ENCODE results near the gene NR6A1.

The NR6A1 gene

GRCh38 chr9:124688238-124688904 is 82.7 kb downstream of the NR6A1 start:
- Histone ChIP-seq H3K9ac (ENCODE audit: low read depth, low read length, poor library complexity, severe bottlenecking) (no peak overlapping the region), H3K4me1 (ENCODE audit: insufficient read depth, low read length, poor library complexity, severe bottlenecking) (no peaks in the 10 kb centered on the region), H3K4me3 (ENCODE audit: low read length, poor library complexity, severe bottlenecking) (no peak overlapping the region), H4K20me1 (ENCODE audit: insufficient read depth, low read length, poor library complexity, severe bottlenecking) (no peaks in the 10 kb centered on the region), H3K4me2 (ENCODE audit: low read depth, low read length, poor library complexity, severe bottlenecking) (no peak overlapping the region), H3K36me3 (ENCODE audit: insufficient read depth, low read length) (no peaks in the 10 kb centered on the region; the same call in 1 of the 2 replicates), H3K9me2 (replicated peaks; ENCODE audit: low read depth, low read length) (no peaks in the 10 kb centered on the region), H3K9me3 (ENCODE audit: insufficient read depth, low read depth, low read length) (no peaks in the 10 kb centered on the region), H3K79me2 (ENCODE audit: insufficient read depth, low read length) (peaks cover 7% of the 10 kb centered on the region; the same call in 1 of the 2 replicates), H2AFZ (ENCODE audit: low read length) (no peak overlapping the region), H3F3A (ENCODE audit: low read depth) (no peaks in the 10 kb centered on the region), H3K27me3 (ENCODE audit: insufficient read depth, low read length, poor library complexity, severe bottlenecking) (no peaks in the 10 kb centered on the region)
- TF ChIP-seq EZH2phosphoT487 (IDR thresholded peaks at IDR 0.05; ENCODE audit: borderline replicate concordance) (no peak), CTCF (conservative IDR thresholded peaks at IDR 0.05; ENCODE audit: low read length) (no peak)

- H3K4me2 ChIP-seq (ENCODE audit: low read depth, low read length, poor library complexity, severe bottlenecking): no peak overlapping the region
- no peak overlapping the region for H3K9ac ChIP-seq (ENCODE audit: low read depth, low read length, poor library complexity, severe bottlenecking)
- H3K4me1 ChIP-seq (ENCODE audit: insufficient read depth, low read length, poor library complexity, severe bottlenecking): no peaks in the 10 kb centered on the region
- no peaks in the 10 kb centered on the region; the same call in 1 of the 2 replicates for H3K36me3 ChIP-seq (ENCODE audit: insufficient read depth, low read length)
- no peaks in the 10 kb centered on the region for H3K9me3 ChIP-seq (ENCODE audit: insufficient read depth, low read depth, low read length)
- no peaks in the 10 kb centered on the region for H3K27me3 ChIP-seq (ENCODE audit: insufficient read depth, low read length, poor library complexity, severe bottlenecking)
- H3K4me3 ChIP-seq (ENCODE audit: low read length, poor library complexity, severe bottlenecking): no peak overlapping the region
- peaks cover 12% of the 10 kb centered on the region; the same call in 1 of the 2 replicates for H3K79me2 ChIP-seq (ENCODE audit: insufficient read depth, low read length)
- H3F3A ChIP-seq (ENCODE audit: low read depth): no peaks in the 10 kb centered on the region
- H4K20me1 ChIP-seq (ENCODE audit: insufficient read depth, low read length, poor library complexity, severe bottlenecking): no peaks in the 10 kb centered on the region
- no peaks in the 10 kb centered on the region for H3K9me2 ChIP-seq (replicated peaks; ENCODE audit: low read depth, low read length)
- no peak overlapping the region for H2AFZ ChIP-seq (ENCODE audit: low read length)
- TF ChIP-seq CTCF (conservative IDR thresholded peaks at IDR 0.05; ENCODE audit: low read length) (no peak), EZH2phosphoT487 (IDR thresholded peaks at IDR 0.05; ENCODE audit: borderline replicate concordance) (no peak)
Measured at GRCh38 chr9:124686918-124687317, 84.2 kb downstream of the NR6A1 start.

GRCh38 chr9:124685217-124685616 is 85.9 kb downstream of the NR6A1 start:
- H3K27me3 ChIP-seq (ENCODE audit: insufficient read depth, low read length, poor library complexity, severe bottlenecking): no peaks in the 10 kb centered on the region
- no peaks in the 10 kb centered on the region for H3K4me1 ChIP-seq (ENCODE audit: insufficient read depth, low read length, poor library complexity, severe bottlenecking)
- TF ChIP-seq EZH2phosphoT487 (IDR thresholded peaks at IDR 0.05; ENCODE audit: borderline replicate concordance): no peak
- TF ChIP-seq CTCF (conservative IDR thresholded peaks at IDR 0.05; ENCODE audit: low read length): no peak
- no peaks in the 10 kb centered on the region for H3K9me3 ChIP-seq (ENCODE audit: insufficient read depth, low read depth, low read length)
- H3K79me2 ChIP-seq (ENCODE audit: insufficient read depth, low read length): peaks cover 22% of the 10 kb centered on the region; the same call in 1 of the 2 replicates
- no peak overlapping the region for H3K9ac ChIP-seq (ENCODE audit: low read depth, low read length, poor library complexity, severe bottlenecking)
- no peaks in the 10 kb centered on the region for H3K9me2 ChIP-seq (replicated peaks; ENCODE audit: low read depth, low read length)
- no peaks in the 10 kb centered on the region; the same call in 1 of the 2 replicates for H3K36me3 ChIP-seq (ENCODE audit: insufficient read depth, low read length)
- H3K4me3 ChIP-seq (ENCODE audit: low read length, poor library complexity, severe bottlenecking): no peak overlapping the region
- no peak overlapping the region for H2AFZ ChIP-seq (ENCODE audit: low read length)
- no peak overlapping the region for H3K4me2 ChIP-seq (ENCODE audit: low read depth, low read length, poor library complexity, severe bottlenecking)
- no peaks in the 10 kb centered on the region for H3F3A ChIP-seq (ENCODE audit: low read depth)
- no peaks in the 10 kb centered on the region for H4K20me1 ChIP-seq (ENCODE audit: insufficient read depth, low read length, poor library complexity, severe bottlenecking)

All from Loucy (cell line).